ENCODE data around the gene CCDC197.

The CCDC197 gene

GRCh38 chr14:94026173-94026888 lies 29.2 kb downstream of the CCDC197 start, which contains the start of gene OTUB2 (continued):
- TF ChIP-seq ZNF704 (tag by site-specific recombination; IDR thresholded peaks at IDR 0.05) (no peak), INSM2 (tag by site-specific recombination; IDR thresholded peaks at IDR 0.05) (peak; percentile 66), PRDM10 (tag by site-specific recombination; IDR thresholded peaks at IDR 0.05) (peak; percentile 50; the same call in 1 of the 2 replicates), CTCF (tag by site-specific recombination; IDR thresholded peaks at IDR 0.05) (no peak), ZNF341 (tag by site-specific recombination; IDR thresholded peaks at IDR 0.05; ENCODE audit: low read depth) (no peak), ZNF394 (tag by site-specific recombination; IDR thresholded peaks at IDR 0.05; ENCODE audit: borderline replicate concordance) (peak; percentile 45; the same call in 1 of the 2 replicates), ATF2 (tag by site-specific recombination; IDR thresholded peaks at IDR 0.05; ENCODE audit: low read depth) (no peak), YY1 (tag by site-specific recombination; IDR thresholded peaks at IDR 0.05) (no peak), ZNF701 (tag by site-specific recombination; IDR thresholded peaks at IDR 0.05) (no peak), ZNF621 (tag by site-specific recombination; IDR thresholded peaks at IDR 0.05) (no peak), ZNF175 (tag by site-specific recombination; IDR thresholded peaks at IDR 0.05) (no peak), ZNF549 (tag by site-specific recombination; IDR thresholded peaks at IDR 0.05) (no peak), ZNF501 (tag by site-specific recombination; IDR thresholded peaks at IDR 0.05) (peak; percentile 89), SP7 (tag by site-specific recombination; IDR thresholded peaks at IDR 0.05) (peak; percentile 86), SP2 (tag by site-specific recombination; IDR thresholded peaks at IDR 0.05) (peak; percentile 95), ZNF76 (tag by site-specific recombination; IDR thresholded peaks at IDR 0.05; ENCODE audit: borderline replicate concordance, low read depth) (no peak; the same call in 1 of the 2 replicates), ZNF518A (tag by site-specific recombination; conservative IDR thresholded peaks at IDR 0.05; ENCODE audit: low read depth) (0 out of 2 replicates have a peak, but pooled peaks have one; percentile 22), MEIS1 (CRISPR knock-in tag; IDR thresholded peaks at IDR 0.05; ENCODE audit: borderline replicate concordance) (no peak), ZNF354C (tag by site-specific recombination; IDR thresholded peaks at IDR 0.05; ENCODE audit: borderline replicate concordance, low read depth) (no peak), GFI1B (tag by site-specific recombination; IDR thresholded peaks at IDR 0.05) (no peak), ZNF2 (tag by site-specific recombination; IDR thresholded peaks at IDR 0.05) (peak; percentile 76), FEZF1 (tag by site-specific recombination; IDR thresholded peaks at IDR 0.05) (no peak), PBX3 (CRISPR knock-in tag; IDR thresholded peaks at IDR 0.05) (peak; percentile 95)
